ENCODE data around the gene MYH9.
"Not testable (repeated sequence)": the region's sequence is repeated elsewhere in the genome, so short reads cannot be mapped to it uniquely, and the experiment has no call there.

MYH9 gene

GRCh38 chr22:36289948-36290371, 97.8 kb downstream of the MYH9 start:
- DNase-seq = not testable (repeated sequence)

GRCh38 chr22:36289406-36289870, 98.3 kb downstream of the MYH9 start:
- no peak for DNase-seq

- no peak for DNase-seq
Observed at GRCh38 chr22:36288571-36289405, 99.0 kb downstream of the MYH9 start.

- DNase-seq = no peak
Observed at GRCh38 chr22:36287881-36288515, 99.8 kb downstream of the MYH9 start.

- peak; percentile 43 to 82 for DNase-seq
Observed at GRCh38 chr22:36286096-36286957, 101.4 kb downstream of the MYH9 start.

GRCh38 chr22:36285545-36285944, 102.2 kb downstream of the MYH9 start:
- no peak for DNase-seq

- no peak for DNase-seq
Observed at GRCh38 chr22:36285017-36285416, 102.8 kb downstream of the MYH9 start.

GRCh38 chr22:36284171-36284571, 103.6 kb downstream of the MYH9 start:
- no peak for DNase-seq

- DNase-seq = no peak
Observed at GRCh38 chr22:36282328-36282831, 105.4 kb downstream of the MYH9 start.

GRCh38 chr22:36281781-36282327, 105.9 kb downstream of the MYH9 start:
- DNase-seq = no peak

GRCh38 chr22:36280379-36280778, 107.4 kb downstream of the MYH9 start:
- no peak for DNase-seq

GRCh38 chr22:36279219-36279666, 108.5 kb downstream of the MYH9 start:
- no peak for DNase-seq

GRCh38 chr22:36277482-36278291, 110.1 kb downstream of the MYH9 start:
- DNase-seq = peak; percentile 54 to 73

GRCh38 chr22:36274531-36274930, 113.2 kb downstream of the MYH9 start:
- DNase-seq = peak; percentile 82 to 84

GRCh38 chr22:36271951-36272350, 115.8 kb downstream of the MYH9 start:
- DNase-seq = peak; percentile 56 to 74

GRCh38 chr22:36271231-36271630, 116.5 kb downstream of the MYH9 start:
- DNase-seq = not testable (repeated sequence)

- DNase-seq = no peak
Observed at GRCh38 chr22:36267896-36268485, 119.8 kb downstream of the MYH9 start.

- no peak for DNase-seq
Observed at GRCh38 chr22:36267058-36267457, 120.7 kb downstream of the MYH9 start.

- DNase-seq = not testable (repeated sequence)
Observed at GRCh38 chr22:36263886-36264664, 123.7 kb downstream of the MYH9 start.

- not testable (repeated sequence) for DNase-seq
Observed at GRCh38 chr22:36263216-36263673, 124.5 kb downstream of the MYH9 start.

Data from inflammatory macrophage treated with lipopolysaccharide for 1 hour (primary cell).